ENCODE results near the gene ZNF385B. TPM values are rescaled to one million over a fixed set of nuclear protein-coding genes. Genes with fewer than 3 reads are reported as not detected.

ZNF385B gene
- total and polyA plus RNA-seq, 4 donors, result 3.0 to 7.2 (median 3.9) TPM

DNA sequence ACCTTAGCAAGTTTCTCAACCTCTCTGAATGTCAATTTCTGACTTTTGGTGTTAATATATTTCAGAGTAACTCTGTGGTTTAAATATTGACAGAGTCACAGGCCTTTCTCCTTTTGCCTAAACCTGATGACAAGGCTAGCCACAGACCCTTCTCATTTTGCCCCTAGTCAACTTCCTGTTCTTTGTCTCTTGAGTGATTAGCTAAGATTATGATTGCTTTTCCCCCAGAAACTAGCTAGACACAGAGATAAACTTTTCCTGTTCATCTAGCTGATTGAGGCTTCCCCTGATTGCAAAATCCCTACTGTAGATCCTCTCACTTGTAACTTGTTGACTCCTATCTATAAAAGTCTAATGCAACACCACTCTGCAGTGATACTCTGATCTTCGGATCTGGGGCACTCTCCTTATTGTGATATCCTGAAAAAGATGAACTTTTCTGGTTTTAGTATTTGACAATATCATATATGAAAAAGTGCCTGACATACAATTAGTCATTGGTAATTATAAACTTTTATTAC lies 241.4 kb downstream of the ZNF385B start:
- no peaks in the 10 kb centered on the region for H3K27me3 ChIP-seq (ENCODE audit: control insufficient read depth in 4 of 4, insufficient read depth in 4 of 4, low read length in 3 of 4)
- TF ChIP-seq RAD21 (IDR thresholded peaks at IDR 0.05), result no peak
- TF ChIP-seq FOXA2 (IDR thresholded peaks at IDR 0.05), result no peak
- TF ChIP-seq ZBTB33 (IDR thresholded peaks at IDR 0.05), result no peak
- TF ChIP-seq SP1 (IDR thresholded peaks at IDR 0.05), result no peak
- no peak for TF ChIP-seq NR2F2 (IDR thresholded peaks at IDR 0.05)
- TF ChIP-seq ATF3 (IDR thresholded peaks at IDR 0.05), result no peak
- no peak for TF ChIP-seq HNF4G (IDR thresholded peaks at IDR 0.05)
- no peak for TF ChIP-seq CTCF (IDR thresholded peaks at IDR 0.05; ENCODE audit: low read depth, low read length, missing input control)
- no peak for TF ChIP-seq HNF4A (conservative IDR thresholded peaks at IDR 0.05)
- TF ChIP-seq JUND (IDR thresholded peaks at IDR 0.05), result no peak
- no peak for TF ChIP-seq RXRA (IDR thresholded peaks at IDR 0.05)
- 80% methylated on average over 1 of the region's 1 CpG for WGBS
- no peak overlapping the region for H3K27ac ChIP-seq (ENCODE audit: low read depth in 1 of 2, low read length in 2 of 2)
- no peaks in the 10 kb centered on the region for H3K9me3 ChIP-seq (ENCODE audit: control insufficient read depth in 4 of 4, low read length in 3 of 4)
- no peak for DNase-seq (ENCODE audit: low spot score)
- no peak overlapping the region for H3K9ac ChIP-seq (ENCODE audit: low read depth in 1 of 2, low read length in 2 of 2)
- H3K36me3 ChIP-seq (ENCODE audit: control insufficient read depth in 4 of 4, insufficient read depth in 3 of 4, low read depth in 1 of 4, low read length in 3 of 4), result no peaks in the 10 kb centered on the region
- peaks cover 0 to 4% (median 0%) of the 10 kb centered on the region in 4 donors for H3K4me1 ChIP-seq (ENCODE audit: control insufficient read depth in 4 of 4, insufficient read depth in 4 of 4, low read length in 3 of 4)
- no peak overlapping the region for H3K4me3 ChIP-seq (ENCODE audit: low read depth in 1 of 3, low read length in 3 of 3)

- H3K27ac ChIP-seq (ENCODE audit: low read depth in 1 of 2, low read length in 2 of 2), result no peak overlapping the region
- no peak for DNase-seq (ENCODE audit: low spot score)
- no peaks in the 10 kb centered on the region for H3K9me3 ChIP-seq (ENCODE audit: control insufficient read depth in 4 of 4, low read length in 3 of 4)
- TF ChIP-seq RXRA (IDR thresholded peaks at IDR 0.05), result no peak
- TF ChIP-seq, protein P1, sequence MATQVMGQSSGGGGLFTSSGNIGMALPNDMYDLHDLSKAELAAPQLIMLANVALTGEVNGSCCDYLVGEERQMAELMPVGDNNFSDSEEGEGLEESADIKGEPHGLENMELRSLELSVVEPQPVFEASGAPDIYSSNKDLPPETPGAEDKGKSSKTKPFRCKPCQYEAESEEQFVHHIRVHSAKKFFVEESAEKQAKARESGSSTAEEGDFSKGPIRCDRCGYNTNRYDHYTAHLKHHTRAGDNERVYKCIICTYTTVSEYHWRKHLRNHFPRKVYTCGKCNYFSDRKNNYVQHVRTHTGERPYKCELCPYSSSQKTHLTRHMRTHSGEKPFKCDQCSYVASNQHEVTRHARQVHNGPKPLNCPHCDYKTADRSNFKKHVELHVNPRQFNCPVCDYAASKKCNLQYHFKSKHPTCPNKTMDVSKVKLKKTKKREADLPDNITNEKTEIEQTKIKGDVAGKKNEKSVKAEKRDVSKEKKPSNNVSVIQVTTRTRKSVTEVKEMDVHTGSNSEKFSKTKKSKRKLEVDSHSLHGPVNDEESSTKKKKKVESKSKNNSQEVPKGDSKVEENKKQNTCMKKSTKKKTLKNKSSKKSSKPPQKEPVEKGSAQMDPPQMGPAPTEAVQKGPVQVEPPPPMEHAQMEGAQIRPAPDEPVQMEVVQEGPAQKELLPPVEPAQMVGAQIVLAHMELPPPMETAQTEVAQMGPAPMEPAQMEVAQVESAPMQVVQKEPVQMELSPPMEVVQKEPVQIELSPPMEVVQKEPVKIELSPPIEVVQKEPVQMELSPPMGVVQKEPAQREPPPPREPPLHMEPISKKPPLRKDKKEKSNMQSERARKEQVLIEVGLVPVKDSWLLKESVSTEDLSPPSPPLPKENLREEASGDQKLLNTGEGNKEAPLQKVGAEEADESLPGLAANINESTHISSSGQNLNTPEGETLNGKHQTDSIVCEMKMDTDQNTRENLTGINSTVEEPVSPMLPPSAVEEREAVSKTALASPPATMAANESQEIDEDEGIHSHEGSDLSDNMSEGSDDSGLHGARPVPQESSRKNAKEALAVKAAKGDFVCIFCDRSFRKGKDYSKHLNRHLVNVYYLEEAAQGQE (IDR thresholded peaks at IDR 0.05), result no peak
- TF ChIP-seq FOXA1 (IDR thresholded peaks at IDR 0.05), result no peak
- no peak for TF ChIP-seq SP1 (IDR thresholded peaks at IDR 0.05)
- no peak for TF ChIP-seq CTCF (IDR thresholded peaks at IDR 0.05; ENCODE audit: low read depth, low read length, missing input control)
- TF ChIP-seq EGR1 (IDR thresholded peaks at IDR 0.05; ENCODE audit: low read depth in 2 of 2), result no peak
- no peak for TF ChIP-seq FOXA2 (IDR thresholded peaks at IDR 0.05)
- TF ChIP-seq ATF3 (IDR thresholded peaks at IDR 0.05), result no peak
- TF ChIP-seq, protein P2, sequence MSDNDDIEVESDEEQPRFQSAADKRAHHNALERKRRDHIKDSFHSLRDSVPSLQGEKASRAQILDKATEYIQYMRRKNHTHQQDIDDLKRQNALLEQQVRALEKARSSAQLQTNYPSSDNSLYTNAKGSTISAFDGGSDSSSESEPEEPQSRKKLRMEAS (IDR thresholded peaks at IDR 0.05), result no peak
- no peak overlapping the region for H3K4me3 ChIP-seq (ENCODE audit: low read depth in 1 of 3, low read length in 3 of 3)
- H3K4me1 ChIP-seq (ENCODE audit: control insufficient read depth in 4 of 4, insufficient read depth in 4 of 4, low read length in 3 of 4), result no peaks in the 10 kb centered on the region
- 87% methylated on average over 3 of the region's 3 CpGs for WGBS
- no peaks in the 10 kb centered on the region for H3K36me3 ChIP-seq (ENCODE audit: control insufficient read depth in 4 of 4, insufficient read depth in 3 of 4, low read depth in 1 of 4, low read length in 3 of 4)
- H3K9ac ChIP-seq (ENCODE audit: low read depth in 1 of 2, low read length in 2 of 2), result no peak overlapping the region
- H3K27me3 ChIP-seq (ENCODE audit: control insufficient read depth in 4 of 4, insufficient read depth in 4 of 4, low read length in 3 of 4), result no peaks in the 10 kb centered on the region
These were observed 247.3 kb downstream of the ZNF385B start for GRCh38 chr2:179614121-179614520.
